Hepatocyte (in vitro differentiated cells): ENCODE data around the gene ITIH1.

Experiments used
- CTCF ChIP-seq: fragments of 200-600 bp; sonication (generic); IDR thresholded peaks from 2 replicates; pipeline ENCODE4 v1.5.1; 2016; ENCODE audit warnings: antibody characterized with exemption, mild to moderate bottlenecking; ENCODE audit not compliant: poor library complexity
- EZH2 ChIP-seq: fragments of 200-600 bp; sonication (generic); IDR thresholded peaks from 2 replicates; pipeline ENCODE4 v1.6.1; 2016; ENCODE audit warnings: antibody characterized with exemption, mild to moderate bottlenecking, borderline replicate concordance

- no peak for TF ChIP-seq CTCF
- TF ChIP-seq EZH2 = no peak
These were observed 16.6 kb downstream of the ITIH1 start for GRCh38 chr3:52793702-52794611.
